ENCODE results near the gene PTBP2. TPM values are rescaled to one million over a fixed set of nuclear protein-coding genes. Genes with fewer than 3 reads are reported as not detected.

Gene PTBP2
- total and polyA plus RNA-seq, 9 donors = 14.7 to 43.1 (median 28.0) TPM

GRCh38 chr1:96727860-96728259, 6.3 kb downstream of the PTBP2 start:
- 76 to 81% (median 78%) methylated on average over 3 of the region's 3 CpGs for WGBS, 3 donors
- no peaks in the 10 kb centered on the region for H3K36me3 ChIP-seq
- intact Hi-C loops (cut with DNase I) = no loop called here
- no peaks in the 10 kb centered on the region for H3K9me3 ChIP-seq
- peaks cover 7% of the 10 kb centered on the region for H3K4me1 ChIP-seq (ENCODE audit: insufficient read depth)
- TF ChIP-seq CTCF (IDR thresholded peaks at IDR 0.05) (no peak), EP300 (IDR thresholded peaks at IDR 0.05) (no peak), POLR2A (IDR thresholded peaks at IDR 0.05) (no peak)
- H3K4me3 ChIP-seq = no peak overlapping the region
- DNase-seq = no peak
- no peaks in the 10 kb centered on the region for H3K27me3 ChIP-seq
- H3K27ac ChIP-seq = no peak overlapping the region

GRCh38 chr1:96730574-96731298, 9.2 kb downstream of the PTBP2 start:
- no peaks in the 10 kb centered on the region for H3K27me3 ChIP-seq
- no peak for DNase-seq
- H3K36me3 ChIP-seq = no peaks in the 10 kb centered on the region
- peaks cover 3% of the 10 kb centered on the region for H3K4me1 ChIP-seq (ENCODE audit: insufficient read depth)
- TF ChIP-seq POLR2A (IDR thresholded peaks at IDR 0.05) = no peak
- TF ChIP-seq CTCF (IDR thresholded peaks at IDR 0.05) = no peak
- no peak for TF ChIP-seq EP300 (IDR thresholded peaks at IDR 0.05)
- 72 to 97% (median 90%) methylated on average over 4 of the region's 4 CpGs for WGBS, 3 donors
- intact Hi-C loops (cut with DNase I) = loop anchor here in 1 of 4 donors (1.0 kb wide), 1 partner anchor 11 kb away; no protein-coding TSS in a partner anchor
- no peak overlapping the region for H3K4me3 ChIP-seq
- H3K27ac ChIP-seq = no peak overlapping the region
- no peaks in the 10 kb centered on the region for H3K9me3 ChIP-seq

- Histone ChIP-seq H3K27ac (no peak overlapping the region), H3K4me1 (ENCODE audit: insufficient read depth) (peaks cover 3% of the 10 kb centered on the region), H3K27me3 (no peaks in the 10 kb centered on the region), H3K9me3 (no peaks in the 10 kb centered on the region), H3K4me3 (no peak overlapping the region), H3K36me3 (no peaks in the 10 kb centered on the region)
- 73 to 80% (median 76%) methylated on average over 5 of the region's 5 CpGs for WGBS, 3 donors
- intact Hi-C loops (cut with DNase I) = no loop called here
- TF ChIP-seq EP300 (IDR thresholded peaks at IDR 0.05) = no peak
- no peak for TF ChIP-seq CTCF (IDR thresholded peaks at IDR 0.05)
- no peak for TF ChIP-seq POLR2A (IDR thresholded peaks at IDR 0.05)
- DNase-seq = no peak
These were observed 19.8 kb downstream of the PTBP2 start for GRCh38 chr1:96741335-96741734.

- Histone ChIP-seq H3K27ac (no peak overlapping the region), H3K4me3 (no peak overlapping the region), H3K9me3 (no peaks in the 10 kb centered on the region), H3K36me3 (no peaks in the 10 kb centered on the region), H3K4me1 (ENCODE audit: insufficient read depth) (peaks cover 3% of the 10 kb centered on the region), H3K27me3 (no peaks in the 10 kb centered on the region)
- 63 to 71% (median 70%) methylated on average over 7 of the region's 7 CpGs for WGBS, 3 donors
- intact Hi-C loops (cut with DNase I) = no loop called here
- no peak for DNase-seq
- no peak for TF ChIP-seq CTCF (IDR thresholded peaks at IDR 0.05)
- TF ChIP-seq POLR2A (IDR thresholded peaks at IDR 0.05) = no peak
- no peak for TF ChIP-seq EP300 (IDR thresholded peaks at IDR 0.05)
These were observed 25.1 kb downstream of the PTBP2 start for GRCh38 chr1:96746440-96747420.
